ENCODE measurements around the gene GAB2.

DNA sequence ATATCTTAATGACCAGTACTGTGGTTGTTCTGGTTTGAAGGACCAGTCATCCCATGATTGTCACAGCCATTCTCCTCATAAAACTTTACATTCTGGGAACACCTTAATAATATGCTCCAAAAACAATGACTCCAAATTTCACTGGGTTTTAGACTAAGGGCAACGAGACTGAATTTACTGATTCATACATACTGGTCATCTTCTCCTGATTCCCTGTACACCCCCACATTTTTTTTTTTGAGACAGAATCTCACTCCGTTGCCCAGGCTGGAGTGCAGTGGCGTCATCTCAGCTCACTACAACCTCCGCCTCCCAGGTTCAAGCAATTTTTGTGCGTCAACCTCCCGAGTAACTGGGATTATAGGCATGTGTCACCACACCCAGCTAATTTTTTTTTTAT is 78.9 kb downstream of the GAB2 start:
- TF ChIP-seq, protein P1, sequence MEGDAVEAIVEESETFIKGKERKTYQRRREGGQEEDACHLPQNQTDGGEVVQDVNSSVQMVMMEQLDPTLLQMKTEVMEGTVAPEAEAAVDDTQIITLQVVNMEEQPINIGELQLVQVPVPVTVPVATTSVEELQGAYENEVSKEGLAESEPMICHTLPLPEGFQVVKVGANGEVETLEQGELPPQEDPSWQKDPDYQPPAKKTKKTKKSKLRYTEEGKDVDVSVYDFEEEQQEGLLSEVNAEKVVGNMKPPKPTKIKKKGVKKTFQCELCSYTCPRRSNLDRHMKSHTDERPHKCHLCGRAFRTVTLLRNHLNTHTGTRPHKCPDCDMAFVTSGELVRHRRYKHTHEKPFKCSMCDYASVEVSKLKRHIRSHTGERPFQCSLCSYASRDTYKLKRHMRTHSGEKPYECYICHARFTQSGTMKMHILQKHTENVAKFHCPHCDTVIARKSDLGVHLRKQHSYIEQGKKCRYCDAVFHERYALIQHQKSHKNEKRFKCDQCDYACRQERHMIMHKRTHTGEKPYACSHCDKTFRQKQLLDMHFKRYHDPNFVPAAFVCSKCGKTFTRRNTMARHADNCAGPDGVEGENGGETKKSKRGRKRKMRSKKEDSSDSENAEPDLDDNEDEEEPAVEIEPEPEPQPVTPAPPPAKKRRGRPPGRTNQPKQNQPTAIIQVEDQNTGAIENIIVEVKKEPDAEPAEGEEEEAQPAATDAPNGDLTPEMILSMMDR (IDR thresholded peaks at IDR 0.05), result no peak
- TF ChIP-seq EP300 (IDR thresholded peaks at IDR 0.05) (no peak), POLR2A (IDR thresholded peaks at IDR 0.05; ENCODE audit: low read depth) (no peak)
